Neural crest cell (in vitro differentiated cells): Measurements from ENCODE around the gene TPD52L1. TPM values are rescaled to one million over a fixed set of nuclear protein-coding genes. Genes with fewer than 3 reads are reported as not detected.

Experiments
- DNase-seq: peaks from one replicate; pipeline ENCODE4 v3.0.0; 2021; ENCODE audit warnings: low read depth, mixed read lengths, low spot score
- H3K27ac Mint-ChIP-seq: one replicate; pipeline ENCODE4 v1.8.0; 2021; ENCODE audit warnings: mild to moderate bottlenecking, mixed read lengths; ENCODE audit not compliant: unreplicated experiment
- H3K27me3 Mint-ChIP-seq: 2 replicates; pipeline ENCODE4 v1.8.0; 2021; ENCODE audit warnings: low read depth, mild to moderate bottlenecking, mixed read lengths
- H3K36me3 Mint-ChIP-seq: 2 replicates; pipeline ENCODE4 v1.8.0; 2021; ENCODE audit warnings: low read depth, mild to moderate bottlenecking, mixed read lengths
- H3K4me1 Mint-ChIP-seq: 2 replicates; pipeline ENCODE4 v1.8.0; 2021; ENCODE audit warnings: mixed read lengths
- H3K4me3 Mint-ChIP-seq: one replicate; pipeline ENCODE4 v1.8.0; 2021; ENCODE audit warnings: mild to moderate bottlenecking, mixed read lengths
- H3K9me3 Mint-ChIP-seq: 2 replicates; pipeline ENCODE4 v1.8.0; 2021; ENCODE audit warnings: mixed read lengths
- total RNA-seq: library from RNA; stranded (reverse); gene quantifications from 2 replicates; pipeline ENCODE4 v1.2.1, GENCODE V29; 2021
- TF ChIP-seq, protein P1 (sequence below): fragments of 200-600 bp; sonication (generic); conservative IDR thresholded peaks from 2 replicates; pipeline ENCODE4 v1.5.0; 2021; ENCODE audit warnings: antibody characterized with exemption, mild to moderate bottlenecking

Gene TPD52L1
- total RNA-seq, 1 donor from 2014 or later = 2.9 TPM

GRCh38 chr6:125188037-125188436 is 34.5 kb downstream of the TPD52L1 start:
- Mint-ChIP-seq H3K4me3 (no peak overlapping the region), H3K4me1 (peaks cover 21% of the 10 kb centered on the region), H3K9me3 (no peaks in the 10 kb centered on the region), H3K36me3 (no peaks in the 10 kb centered on the region), H3K27me3 (no peaks in the 10 kb centered on the region), H3K27ac (no peak overlapping the region)
- DNase-seq = no peak
- TF ChIP-seq, protein P1, sequence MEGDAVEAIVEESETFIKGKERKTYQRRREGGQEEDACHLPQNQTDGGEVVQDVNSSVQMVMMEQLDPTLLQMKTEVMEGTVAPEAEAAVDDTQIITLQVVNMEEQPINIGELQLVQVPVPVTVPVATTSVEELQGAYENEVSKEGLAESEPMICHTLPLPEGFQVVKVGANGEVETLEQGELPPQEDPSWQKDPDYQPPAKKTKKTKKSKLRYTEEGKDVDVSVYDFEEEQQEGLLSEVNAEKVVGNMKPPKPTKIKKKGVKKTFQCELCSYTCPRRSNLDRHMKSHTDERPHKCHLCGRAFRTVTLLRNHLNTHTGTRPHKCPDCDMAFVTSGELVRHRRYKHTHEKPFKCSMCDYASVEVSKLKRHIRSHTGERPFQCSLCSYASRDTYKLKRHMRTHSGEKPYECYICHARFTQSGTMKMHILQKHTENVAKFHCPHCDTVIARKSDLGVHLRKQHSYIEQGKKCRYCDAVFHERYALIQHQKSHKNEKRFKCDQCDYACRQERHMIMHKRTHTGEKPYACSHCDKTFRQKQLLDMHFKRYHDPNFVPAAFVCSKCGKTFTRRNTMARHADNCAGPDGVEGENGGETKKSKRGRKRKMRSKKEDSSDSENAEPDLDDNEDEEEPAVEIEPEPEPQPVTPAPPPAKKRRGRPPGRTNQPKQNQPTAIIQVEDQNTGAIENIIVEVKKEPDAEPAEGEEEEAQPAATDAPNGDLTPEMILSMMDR = no peak

GRCh38 chr6:125188594-125189203 is 35.1 kb downstream of the TPD52L1 start:
- no peak overlapping the region for H3K27ac Mint-ChIP-seq
- no peak overlapping the region for H3K4me3 Mint-ChIP-seq
- DNase-seq = no peak
- no peaks in the 10 kb centered on the region for H3K9me3 Mint-ChIP-seq
- H3K36me3 Mint-ChIP-seq = no peaks in the 10 kb centered on the region
- peaks cover 21% of the 10 kb centered on the region for H3K4me1 Mint-ChIP-seq
- TF ChIP-seq, protein P1 = no peak
- H3K27me3 Mint-ChIP-seq = no peaks in the 10 kb centered on the region

DNA sequence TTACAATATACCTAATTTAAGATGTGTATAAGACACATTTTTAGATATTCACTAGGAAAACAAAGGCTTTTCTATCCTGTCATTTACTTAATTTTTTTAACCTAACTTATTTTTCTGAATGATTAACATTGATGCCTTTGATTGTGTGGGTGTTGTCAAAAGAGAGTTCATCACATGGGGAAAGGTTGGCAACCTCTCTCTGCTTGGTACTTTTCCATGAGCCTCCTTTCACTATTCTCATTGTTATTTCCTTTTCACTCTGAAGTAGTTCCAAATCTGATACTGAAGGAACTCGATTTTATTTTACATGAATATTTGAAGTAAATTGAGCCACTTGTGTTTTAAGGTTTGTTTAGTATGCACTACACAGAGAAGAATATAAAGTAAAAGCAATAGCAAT is 35.9 kb downstream of the TPD52L1 start:
- Mint-ChIP-seq H3K36me3 (no peaks in the 10 kb centered on the region), H3K4me1 (peaks cover 21% of the 10 kb centered on the region), H3K27ac (no peak overlapping the region), H3K27me3 (no peaks in the 10 kb centered on the region), H3K9me3 (no peaks in the 10 kb centered on the region), H3K4me3 (no peak overlapping the region)
- no peak for DNase-seq
- TF ChIP-seq, protein P1 = no peak

GRCh38 chr6:125190667-125191066 is 37.1 kb downstream of the TPD52L1 start:
- Mint-ChIP-seq H3K9me3 (no peaks in the 10 kb centered on the region), H3K36me3 (no peaks in the 10 kb centered on the region), H3K4me1 (peaks cover 21% of the 10 kb centered on the region), H3K27ac (no peak overlapping the region), H3K4me3 (no peak overlapping the region), H3K27me3 (no peaks in the 10 kb centered on the region)
- TF ChIP-seq, protein P1 = no peak
- DNase-seq = no peak

DNA sequence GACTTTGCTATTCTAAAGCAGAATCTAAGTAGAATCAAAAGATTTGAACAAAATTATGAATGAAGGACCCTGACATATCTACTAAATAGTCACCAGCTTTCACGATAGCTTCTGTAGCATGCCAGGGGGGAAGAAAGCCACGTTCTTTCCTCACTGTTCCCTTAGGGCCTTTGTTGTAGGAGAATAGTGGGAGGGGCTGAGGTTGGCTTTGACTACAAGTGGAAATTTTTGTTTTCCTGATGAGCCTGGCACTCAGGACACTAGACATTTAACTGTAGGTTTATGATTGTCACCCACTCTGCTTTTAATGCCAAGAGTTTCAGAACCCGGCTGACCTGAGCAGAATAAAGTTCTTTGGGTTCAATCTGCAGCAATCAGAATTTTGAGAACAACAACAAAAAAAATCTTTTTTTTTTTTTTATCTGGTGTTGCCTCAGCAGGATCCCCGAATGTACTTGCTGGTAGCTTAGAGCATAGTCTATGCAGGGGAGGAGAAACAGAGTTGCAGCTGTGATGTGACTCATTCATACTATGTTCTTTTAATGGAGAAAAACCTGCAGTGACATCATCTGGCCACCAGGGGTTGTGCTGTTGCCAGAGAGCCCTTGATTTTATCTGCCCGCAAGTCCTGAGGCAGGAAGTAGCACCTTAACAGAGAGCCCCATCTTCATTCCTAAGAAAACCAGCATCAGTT is 38.5 kb downstream of the TPD52L1 start:
- Mint-ChIP-seq H3K4me1 (peaks cover 21% of the 10 kb centered on the region), H3K27me3 (no peaks in the 10 kb centered on the region), H3K4me3 (no peak overlapping the region), H3K27ac (no peak overlapping the region), H3K9me3 (no peaks in the 10 kb centered on the region), H3K36me3 (no peaks in the 10 kb centered on the region)
- peak; percentile 15 for DNase-seq
- TF ChIP-seq, protein P1 = peak; percentile 77
